M059J (cell line): ENCODE results near the gene CATSPER1. TPM values are rescaled to one million over a fixed set of nuclear protein-coding genes. Genes with fewer than 3 reads are reported as not detected.

Experiments
- DNase-seq: peaks from one replicate; pipeline ENCODE4 v3.0.0-alpha.2; 2012; ENCODE audit warnings: low read depth
- total RNA-seq: library from RNA; depleted of rRNA; stranded (reverse); fragments of >200 nt; shearing (Covaris generic); gene quantifications from 2 replicates; pipeline ENCODE4 v1.2.3, GENCODE V29; 2014; rRNA removed

CATSPER1 gene
- total RNA-seq, 1 experiment from 2014 or later: 1.6 TPM

GRCh38 chr11:65968600-65969482 is 57.4 kb downstream of the CATSPER1 start:
- DNase-seq: no peak

GRCh38 chr11:65967329-65967934 is 58.8 kb downstream of the CATSPER1 start:
- DNase-seq: no peak

Other genes with a start within 250 kb of the CATSPER1 start
- 5.9 and 13.0 TPM in 2 replicates for gene AP5B1, start 245.5 kb downstream of the CATSPER1 start, total RNA-seq
- gene OVOL1, start 239.4 kb downstream of the CATSPER1 start, total RNA-seq: not detected in 2 replicates
- gene SNX32, start 192.5 kb downstream of the CATSPER1 start, total RNA-seq: 0.12 TPM in 1 of 2 replicates, not detected in the other
- 1,801 and 2,276 TPM in 2 replicates for gene CFL1, start 168.3 kb downstream of the CATSPER1 start, total RNA-seq
- gene MUS81, start 166.0 kb downstream of the CATSPER1 start, total RNA-seq: 22.7 and 42.4 TPM in 2 replicates
- 14.4 and 25.3 TPM in 2 replicates for gene EFEMP2, start 153.7 kb downstream of the CATSPER1 start, total RNA-seq
- 0.49 and 1.5 TPM in 2 replicates for gene CTSW, start 146.6 kb downstream of the CATSPER1 start, total RNA-seq
- 149 and 165 TPM in 2 replicates for gene FIBP, start 138.0 kb downstream of the CATSPER1 start, total RNA-seq
- 57.1 and 95.3 TPM in 2 replicates for gene CCDC85B, start 135.8 kb downstream of the CATSPER1 start, total RNA-seq
- gene FOSL1, start 126.1 kb downstream of the CATSPER1 start, total RNA-seq: 253 and 286 TPM in 2 replicates
- gene C11orf68, start 107.4 kb downstream of the CATSPER1 start, total RNA-seq: 39.1 and 47.9 TPM in 2 replicates
- 456 and 489 TPM in 2 replicates for gene DRAP1, start 107.1 kb downstream of the CATSPER1 start, total RNA-seq
- not detected in 2 replicates for gene TSGA10IP, start 81.0 kb downstream of the CATSPER1 start, total RNA-seq
- 60.3 and 102 TPM in 2 replicates for gene SART1, start 64.7 kb downstream of the CATSPER1 start, total RNA-seq
- gene EIF1AD, start 24.3 kb downstream of the CATSPER1 start, total RNA-seq: 46.0 and 46.9 TPM in 2 replicates
- gene BANF1, start 24.0 kb downstream of the CATSPER1 start, total RNA-seq: 97.1 and 106 TPM in 2 replicates
- 0.20 TPM in 1 of 2 replicates, not detected in the other for gene CST6, start 14.5 kb downstream of the CATSPER1 start, total RNA-seq
- gene GAL3ST3, start 22.7 kb upstream of the CATSPER1 start, total RNA-seq: not detected in 2 replicates
- gene SF3B2, start 25.9 kb upstream of the CATSPER1 start, total RNA-seq: 164 and 233 TPM in 2 replicates
- 24.2 and 32.7 TPM in 2 replicates for gene PACS1, start 43.8 kb upstream of the CATSPER1 start, total RNA-seq
- 15.1 and 17.6 TPM in 2 replicates for gene KLC2, start 231.2 kb upstream of the CATSPER1 start, total RNA-seq
- gene RAB1B, start 242.2 kb upstream of the CATSPER1 start, total RNA-seq: 189 and 209 TPM in 2 replicates